Right ventricle myocardium superior (tissue), 1 donor: ENCODE results near the gene SESTD1. TPM values are rescaled to one million over a fixed set of nuclear protein-coding genes. Genes with fewer than 3 reads are reported as not detected.
A peak's percentile ranks its signal among the peaks of the same experiment; 100 is the strongest.

Experiments used
- ATAC-seq: fragments of 200-7000 bp; cut with Tn5 transposase; one replicate; pipeline ENCODE4 v1.9.1; 2020; ENCODE audit warnings: mild to moderate bottlenecking; ENCODE audit not compliant: poor library complexity
- DNase-seq: peaks from one replicate; pipeline ENCODE4 v3.0.0-alpha.2; 2020
- intact Hi-C: fragments of 100-400 bp; cut with DNase I; formaldehyde crosslinking; loops from one replicate; pipeline ENCODE4 v1.11.2; 2022
- long read RNA-seq: library from polyadenylated mRNA; unstranded; transcript quantifications from one replicate; pipeline ENCODE4 v2.0.0, GENCODE V29; 2021
- total RNA-seq: library from RNA; stranded (reverse); fragmentation: NEBNext Ultra II Directional; extraction: Animal tissue kit (Norgen Biotek cat#: 25700); gene quantifications from one replicate; pipeline ENCODE4 v1.2.1, GENCODE V29; 2021
- donor health status: DM: no; HTN: yes; CAD: no; lungs with severe emphysema.

SESTD1 gene
- total RNA-seq, result 37.4 TPM
- long read RNA-seq, full-length matches to known transcripts, result 33 of 39 reads
- long read RNA-seq, partial matches to known transcripts, result 0 of 39 reads
- long read RNA-seq, other reads (novel, unspliced or antisense), result 6 of 39 reads

- intact Hi-C loops, result no loop called here
- ATAC-seq (peak; percentile 87), DNase-seq (peak; percentile 86)
Measured at GRCh38 chr2:179264368-179265081, at the start of gene SESTD1. Gene SESTD1, minus strand, starts transcription at chr2:179264832. Its CDS starts 72,991 bp downstream, at chr2:179191841.

- DNase-seq (no peak), ATAC-seq (no peak)
- intact Hi-C loops, result no loop called here
Measured at GRCh38 chr2:179313057-179313456, 48.4 kb upstream of the SESTD1 start.

GRCh38 chr2:179311101-179311500 lies 46.5 kb upstream of the SESTD1 start:
- ATAC-seq (no peak), DNase-seq (no peak)
- intact Hi-C loops, result no loop called here

- intact Hi-C loops, result no loop called here
- no peak for ATAC-seq
- no peak for DNase-seq
Measured at GRCh38 chr2:179307616-179308371, 43.2 kb upstream of the SESTD1 start.

- ATAC-seq (no peak), DNase-seq (no peak)
- intact Hi-C loops, result no loop called here
Measured at GRCh38 chr2:179305125-179305524, 40.5 kb upstream of the SESTD1 start.

- DNase-seq, result no peak
- intact Hi-C loops, result no loop called here
- no peak for ATAC-seq
Measured at GRCh38 chr2:179304424-179304823, 39.8 kb upstream of the SESTD1 start.

GRCh38 chr2:179302764-179303571 lies 38.3 kb upstream of the SESTD1 start:
- ATAC-seq (no peak), DNase-seq (no peak)
- intact Hi-C loops, result no loop called here

GRCh38 chr2:179302149-179302548 lies 37.5 kb upstream of the SESTD1 start:
- ATAC-seq (no peak), DNase-seq (no peak)
- intact Hi-C loops, result no loop called here

GRCh38 chr2:179298666-179299065 lies 34.0 kb upstream of the SESTD1 start:
- ATAC-seq (no peak), DNase-seq (no peak)
- intact Hi-C loops, result no loop called here

- DNase-seq (no peak), ATAC-seq (no peak)
- intact Hi-C loops, result no loop called here
Measured at GRCh38 chr2:179297927-179298326, 33.3 kb upstream of the SESTD1 start.

- ATAC-seq (no peak), DNase-seq (no peak)
- intact Hi-C loops, result no loop called here
Measured at GRCh38 chr2:179290329-179290728, 25.7 kb upstream of the SESTD1 start.

- no peak for DNase-seq
- ATAC-seq, result no peak
- intact Hi-C loops, result no loop called here
Measured at GRCh38 chr2:179285060-179285459, 20.4 kb upstream of the SESTD1 start.

- DNase-seq (no peak), ATAC-seq (no peak)
- intact Hi-C loops, result no loop called here
Measured at GRCh38 chr2:179277429-179278196, 13.0 kb upstream of the SESTD1 start.

GRCh38 chr2:179275253-179276012 lies 10.8 kb upstream of the SESTD1 start:
- DNase-seq (no peak), ATAC-seq (no peak)
- intact Hi-C loops, result no loop called here

GRCh38 chr2:179274749-179275148 lies 10.1 kb upstream of the SESTD1 start:
- no peak for DNase-seq
- intact Hi-C loops, result no loop called here
- ATAC-seq, result no peak

GRCh38 chr2:179273461-179273962 lies 8.9 kb upstream of the SESTD1 start:
- DNase-seq (no peak), ATAC-seq (peak; percentile 62)

GRCh38 chr2:179272406-179273192 lies 8.0 kb upstream of the SESTD1 start:
- intact Hi-C loops, result no loop called here
- DNase-seq (no peak), ATAC-seq (peak; percentile 87)

More at GRCh38 chr2:179273461-179273962, 8.9 kb upstream of the SESTD1 start:
- intact Hi-C loops, result no loop called here
